HEK293 (cell line): ENCODE results near the gene MYL6B.
A peak's percentile ranks its signal among the peaks of the same experiment; 100 is the strongest.

Experiments
- CTCF ChIA-PET: fragments of 350-600 bp; formaldehyde crosslinking; extraction: SDS; loops from one replicate; lab custom pipeline; 2021; ENCODE audit warnings: antibody characterized with exemption; lab: Yijun Ruan, JAX
- POLR2A ChIA-PET: fragments of 300-600 bp; formaldehyde crosslinking; extraction: SDS; loops from one replicate; lab custom pipeline; 2020; ENCODE audit warnings: antibody characterized with exemption, inconsistent platforms; lab: Yijun Ruan, JAX
- H3K27ac ChIP-seq: fragments of 200-500 bp; sonication (Bioruptor generic); 2 replicates; pipeline ENCODE4 v1.5.1; 2014; ENCODE audit warnings: low read depth, low read length, control low read depth, inconsistent platforms; ENCODE audit errors: extremely low read depth
- H3K36me3 ChIP-seq, 2 experiments: fragments of 200-500 bp in 1 of 2; sonication (Bioruptor generic) in 1 of 2; 1 replicate in 1 of 2; 2 replicates in 1 of 2; pipeline ENCODE4 v1.5.1; 2014 to 2017; ENCODE audit warnings: inconsistent platforms in 2 of 2, low read length in 2 of 2; ENCODE audit not compliant: control insufficient read depth in 2 of 2, insufficient read depth in 1 of 2
- H3K4me1 ChIP-seq: fragments of 200-500 bp; sonication (Bioruptor generic); 2 replicates; pipeline ENCODE4 v1.5.1; 2014; ENCODE audit warnings: mild to moderate bottlenecking, low read length, inconsistent platforms; ENCODE audit not compliant: control insufficient read depth, insufficient read depth
- H3K4me3 ChIP-seq: 2 replicates; pipeline ENCODE4 v1.5.1; 2011; ENCODE audit warnings: low read depth, mild to moderate bottlenecking, control low read depth, low read length, moderate library complexity
- H3K9me3 ChIP-seq: fragments of 200-500 bp; sonication (Bioruptor generic); 2 replicates; pipeline ENCODE4 v1.5.1; 2014; ENCODE audit warnings: low read depth, low read length, inconsistent platforms; ENCODE audit not compliant: control insufficient read depth, insufficient read depth
- GLI4 ChIP-seq: fragments of 450-650 bp; formaldehyde crosslinking; IDR thresholded peaks from 2 replicates; pipeline ENCODE4 v1.5.1; 2016; ENCODE audit warnings: missing biosample characterization, missing genetic modification characterization
- ZBTB17 ChIP-seq: fragments of 450-650 bp; formaldehyde crosslinking; IDR thresholded peaks from 2 replicates; pipeline ENCODE4 v1.5.1; 2016; ENCODE audit warnings: missing biosample characterization, missing genetic modification characterization
- ZFHX2 ChIP-seq: fragments of 450-650 bp; formaldehyde crosslinking; conservative IDR thresholded peaks from 2 replicates; pipeline ENCODE4 v1.5.1; 2016; ENCODE audit warnings: missing biosample characterization, missing genetic modification characterization
- ZFP37 ChIP-seq: fragments of 450-650 bp; formaldehyde crosslinking; IDR thresholded peaks from 2 replicates; pipeline ENCODE4 v1.5.1; 2016; ENCODE audit warnings: missing biosample characterization, missing genetic modification characterization
- ZIC2 ChIP-seq: fragments of 450-650 bp; formaldehyde crosslinking; IDR thresholded peaks from 2 replicates; pipeline ENCODE4 v1.5.1; 2016; ENCODE audit warnings: missing biosample characterization, missing genetic modification characterization
- ZNF133 ChIP-seq: fragments of 450-650 bp; formaldehyde crosslinking; IDR thresholded peaks from 2 replicates; pipeline ENCODE4 v1.5.1; 2016; ENCODE audit warnings: missing biosample characterization, missing genetic modification characterization
- ZNF16 ChIP-seq: fragments of 450-650 bp; formaldehyde crosslinking; IDR thresholded peaks from 2 replicates; pipeline ENCODE4 v1.5.1; 2016; ENCODE audit warnings: low read depth, missing biosample characterization, missing genetic modification characterization
- ZNF214 ChIP-seq: fragments of 450-650 bp; formaldehyde crosslinking; IDR thresholded peaks from 2 replicates; pipeline ENCODE4 v1.5.1; 2017; ENCODE audit warnings: missing biosample characterization, mild to moderate bottlenecking, missing genetic modification characterization, borderline replicate concordance
- ZNF292 ChIP-seq: fragments of 450-650 bp; formaldehyde crosslinking; IDR thresholded peaks from 2 replicates; pipeline ENCODE4 v1.5.1; 2016; ENCODE audit warnings: low read depth, missing biosample characterization, missing genetic modification characterization, borderline replicate concordance
- ZNF335 ChIP-seq: fragments of 450-650 bp; formaldehyde crosslinking; conservative IDR thresholded peaks from 2 replicates; pipeline ENCODE4 v1.5.1; 2016; ENCODE audit warnings: missing biosample characterization, missing genetic modification characterization
- ZNF354C ChIP-seq: fragments of 450-650 bp; formaldehyde crosslinking; IDR thresholded peaks from 2 replicates; pipeline ENCODE4 v1.5.1; 2016; ENCODE audit warnings: missing biosample characterization, missing genetic modification characterization, low read depth, borderline replicate concordance
- ZNF423 ChIP-seq: fragments of 450-650 bp; formaldehyde crosslinking; IDR thresholded peaks from 2 replicates; pipeline ENCODE4 v1.5.1; 2016; ENCODE audit warnings: missing biosample characterization, missing genetic modification characterization
- ZNF830 ChIP-seq: fragments of 450-650 bp; IDR thresholded peaks from 2 replicates; pipeline ENCODE4 v1.5.0; 2018; ENCODE audit warnings: missing biosample characterization, missing genetic modification characterization, low read depth, mild to moderate bottlenecking, moderate library complexity

The MYL6B gene

DNA sequence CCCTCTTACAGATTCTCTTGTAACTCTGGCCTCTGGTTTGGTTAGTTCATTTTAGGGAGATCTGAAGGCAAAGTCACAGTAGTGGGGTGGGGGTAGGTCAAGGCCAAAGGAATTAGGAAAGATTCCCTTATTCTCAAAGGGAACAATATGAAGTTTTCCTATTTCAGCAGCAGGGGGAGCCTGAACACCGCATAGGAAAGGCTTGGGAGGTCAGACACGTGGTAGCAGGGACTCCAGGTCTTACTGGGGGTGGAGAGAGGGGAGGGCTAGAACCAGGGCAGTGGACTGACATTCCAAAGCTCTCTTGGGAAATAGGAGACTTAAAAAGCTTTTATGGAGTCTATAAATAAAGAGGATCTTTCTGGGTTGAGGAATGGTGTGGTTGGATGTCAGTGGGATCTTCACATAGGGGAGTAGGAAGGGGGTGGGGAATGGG lies 33.0 kb upstream of the MYL6B start (continued):
- no peak for TF ChIP-seq ZNF830 (tag by site-specific recombination)

DNA sequence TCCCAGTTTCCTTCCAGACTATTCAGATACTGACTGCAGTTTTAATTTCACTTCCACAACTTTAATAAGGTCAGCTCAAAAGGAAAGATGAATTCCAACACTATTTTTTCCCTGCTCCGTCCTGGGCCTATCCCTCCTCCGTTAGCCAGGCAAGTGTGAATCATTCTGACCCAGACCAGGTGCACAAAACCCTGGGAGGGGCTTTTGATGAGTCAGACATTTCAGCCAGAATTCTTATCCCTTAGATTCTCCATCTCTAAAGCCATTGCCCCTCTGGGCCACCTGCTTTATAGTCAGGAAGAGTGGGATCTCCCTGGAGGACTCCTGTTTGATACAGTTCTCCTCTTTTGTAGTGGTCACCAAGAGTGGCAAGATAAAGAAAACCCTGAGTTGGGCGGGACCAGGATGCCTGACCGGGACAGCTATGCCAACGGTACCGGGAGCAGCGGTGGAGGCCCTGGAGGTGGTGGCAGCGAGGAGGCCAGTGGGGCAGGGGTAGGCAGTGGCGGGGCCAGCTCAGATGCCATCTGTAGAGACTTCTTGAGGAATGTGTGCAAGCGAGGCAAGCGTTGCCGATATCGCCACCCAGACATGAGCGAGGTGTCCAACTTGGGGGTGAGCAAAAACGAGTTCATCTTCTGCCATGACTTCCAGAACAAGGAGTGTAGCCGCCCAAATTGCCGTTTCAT lies 32.1 kb upstream of the MYL6B start:
- CTCF ChIA-PET: interaction anchor here (0.6 to 5.0 kb wide), 26 partner anchors 8 to 472 kb away, joined by 3 to 86 read pairs (median 4); partner anchors contain the start of genes ERBB3, ESYT1, MYL6 and PA2G4
- peaks cover 5% of the 10 kb centered on the region for H3K4me1 ChIP-seq
- TF ChIP-seq ZNF214 (tag by site-specific recombination): no peak
- no peak for TF ChIP-seq ZBTB17 (tag by site-specific recombination)
- no peak for TF ChIP-seq ZNF292 (tag by site-specific recombination)
- 0 out of 2 replicates have a peak, but pooled peaks have one; percentile 2 for TF ChIP-seq ZNF335 (tag by site-specific recombination)
- no peak for TF ChIP-seq GLI4 (tag by site-specific recombination)
- TF ChIP-seq, all 188 proteins: peak for 1
- Histone ChIP-seq H3K9me3 (no peaks in the 10 kb centered on the region), H3K36me3 (peaks cover 0 to 50% of the 10 kb centered on the region in 2 experiments; a peak in 2 of 3 replicates), H3K27ac (no peak overlapping the region), H3K4me3 (no peak overlapping the region)
- POLR2A ChIA-PET: interaction anchor here (1.1 to 6.1 kb wide), 7 partner anchors 7 to 101 kb away, joined by 8 to 165 read pairs (median 38); partner anchors contain the start of genes ESYT1, MYL6, PA2G4 and RNF41

DNA sequence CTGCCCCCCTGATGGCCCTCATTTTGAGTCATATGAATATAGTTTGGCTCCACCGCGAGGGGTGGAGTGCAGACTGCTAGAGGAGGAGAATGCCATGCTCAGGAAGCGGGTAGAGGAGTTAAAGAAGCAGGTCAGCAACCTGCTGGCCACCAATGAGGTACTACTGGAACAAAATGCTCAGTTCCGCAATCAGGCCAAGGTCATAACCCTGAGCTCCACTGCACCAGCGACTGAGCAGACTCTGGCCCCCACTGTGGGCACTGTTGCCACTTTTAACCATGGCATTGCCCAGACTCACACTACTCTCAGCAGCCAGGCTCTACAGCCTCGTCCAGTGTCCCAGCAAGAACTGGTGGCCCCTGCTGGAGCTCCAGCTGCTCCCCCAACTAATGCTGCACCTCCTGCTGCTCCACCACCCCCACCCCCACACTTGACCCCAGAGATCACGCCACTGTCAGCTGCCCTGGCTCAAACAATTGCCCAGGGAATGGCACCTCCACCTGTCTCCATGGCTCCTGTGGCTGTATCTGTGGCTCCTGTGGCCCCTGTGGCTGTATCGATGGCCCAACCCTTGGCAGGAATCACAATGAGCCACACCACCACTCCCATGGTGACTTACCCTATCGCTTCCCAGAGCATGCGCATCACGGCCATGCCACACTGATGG lies 31.1 kb upstream of the MYL6B start:
- POLR2A ChIA-PET: interaction anchor here (4.3 kb wide), 1 partner anchor 68 kb away, joined by 50 read pairs; the partner anchor contains the start of gene SMARCC2
- peaks cover 0 to 50% of the 10 kb centered on the region in 2 experiments; a peak in 2 of 3 replicates for H3K36me3 ChIP-seq
- no peak for TF ChIP-seq ZNF423 (tag by site-specific recombination)
- TF ChIP-seq ZIC2 (tag by site-specific recombination): 0 out of 2 replicates have a peak, but pooled peaks have one; percentile 10
- TF ChIP-seq, all 188 proteins: peak for 1
- no peak overlapping the region for H3K4me3 ChIP-seq
- H3K27ac ChIP-seq: no peak overlapping the region
- CTCF ChIA-PET: interaction anchor here (0.6 to 5.0 kb wide), 3 partner anchors 69 to 128 kb away, joined by 4 to 86 read pairs (median 21); partner anchors contain the start of genes RNF41 and SMARCC2
- H3K4me1 ChIP-seq: peaks cover 5% of the 10 kb centered on the region
- H3K9me3 ChIP-seq: no peaks in the 10 kb centered on the region

DNA sequence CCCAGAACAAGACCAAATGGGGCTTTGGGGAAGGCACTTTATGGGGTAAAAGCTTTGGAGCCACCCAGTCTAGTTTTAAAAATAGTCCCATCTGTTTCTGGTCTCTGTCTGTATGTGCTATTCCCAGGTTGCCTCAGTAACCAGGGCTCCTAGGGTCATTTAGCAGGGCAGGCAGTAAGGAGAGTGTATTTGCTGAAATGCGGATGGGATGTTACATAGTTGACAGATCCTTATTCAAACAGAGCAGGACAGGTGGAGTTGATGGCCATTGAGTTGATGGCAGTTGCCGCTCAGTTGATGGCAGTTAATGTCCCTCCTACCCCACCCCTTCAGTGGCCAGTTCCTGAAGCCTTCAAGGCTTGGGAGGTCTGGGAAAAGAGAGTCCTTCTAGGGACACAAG lies 29.8 kb upstream of the MYL6B start:
- CTCF ChIA-PET: interaction anchor here (0.6 to 1.1 kb wide), 3 partner anchors 67 to 109 kb away, joined by 3 to 6 read pairs (median 4); partner anchors contain the start of gene SMARCC2
- no peaks in the 10 kb centered on the region for H3K9me3 ChIP-seq
- peaks cover 14% of the 10 kb centered on the region for H3K4me1 ChIP-seq
- TF ChIP-seq ZFHX2 (tag by site-specific recombination): no peak
- TF ChIP-seq, all 188 proteins: peak for 0
- H3K27ac ChIP-seq: no peak overlapping the region
- no peak overlapping the region for H3K4me3 ChIP-seq
- peaks cover 0 to 40% of the 10 kb centered on the region in 2 experiments; a peak in 2 of 3 replicates for H3K36me3 ChIP-seq
- POLR2A ChIA-PET: interaction anchor here (1.3 to 1.6 kb wide), 2 partner anchors 67 to 136 kb away, joined by 3 to 4 read pairs; partner anchors contain the start of genes ANKRD52 and SMARCC2

DNA sequence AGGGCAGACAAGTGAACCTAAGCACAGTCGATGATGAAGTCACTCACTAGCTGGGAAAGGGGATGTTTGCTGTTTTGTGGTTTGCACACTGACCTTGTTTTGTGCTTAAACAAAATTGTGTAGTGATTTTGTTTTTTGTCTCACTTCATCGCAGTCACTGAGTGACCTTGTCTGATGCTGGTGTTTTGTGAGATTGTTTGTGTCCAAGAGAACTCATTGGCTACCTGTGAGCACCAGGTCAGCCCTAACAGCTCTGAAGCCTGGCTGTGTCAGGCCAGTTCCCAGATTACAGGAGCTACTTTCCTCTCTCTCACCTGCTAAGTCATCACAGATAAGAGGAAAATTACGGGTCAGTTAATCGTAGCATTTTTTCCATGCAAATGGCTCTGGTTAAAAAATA lies 28.3 kb upstream of the MYL6B start:
- POLR2A ChIA-PET: interaction anchor here (0.9 to 2.0 kb wide), 3 partner anchors 35 to 65 kb away, joined by 3 to 6 read pairs (median 4); partner anchors contain the start of gene SMARCC2
- Histone ChIP-seq H3K4me1 (peaks cover 10% of the 10 kb centered on the region), H3K36me3 (peaks cover 0 to 38% of the 10 kb centered on the region in 2 experiments; a peak in 2 of 3 replicates), H3K27ac (no peak overlapping the region), H3K4me3 (no peak overlapping the region), H3K9me3 (no peaks in the 10 kb centered on the region)
- TF ChIP-seq ZNF354C (tag by site-specific recombination) (no peak), ZNF16 (tag by site-specific recombination) (no peak), ZFP37 (tag by site-specific recombination) (0 out of 2 replicates have a peak, but pooled peaks have one; percentile 33), ZNF133 (tag by site-specific recombination) (no peak)
- CTCF ChIA-PET: interaction anchor here (0.6 to 6.8 kb wide), 9 partner anchors 15 to 411 kb away, joined by 3 to 65 read pairs (median 3); partner anchors contain the start of gene SMARCC2
